ENCODE measurements around the gene MAD1L1.
"Not testable (repeated sequence)": the region's sequence is repeated elsewhere in the genome, so short reads cannot be mapped to it uniquely, and the experiment has no call there.

Gene MAD1L1

GRCh38 chr7:2070151-2070763 is 162.5 kb downstream of the MAD1L1 start:
- DNase-seq (ENCODE audit: low read depth in 1 of 2, low spot score in 1 of 2) = no peak

GRCh38 chr7:2069472-2069860 is 163.3 kb downstream of the MAD1L1 start:
- no peak for DNase-seq (ENCODE audit: low read depth in 1 of 2, low spot score in 1 of 2)

- DNase-seq (ENCODE audit: low read depth in 1 of 2, low spot score in 1 of 2) = no peak
These were observed 163.9 kb downstream of the MAD1L1 start for GRCh38 chr7:2068693-2069471.

GRCh38 chr7:2066251-2066919 is 166.4 kb downstream of the MAD1L1 start:
- peak in 1 of 2 donors; percentile 11 for DNase-seq (ENCODE audit: low read depth in 1 of 2, low spot score in 1 of 2)

- DNase-seq (ENCODE audit: low read depth in 1 of 2, low spot score in 1 of 2) = no peak
These were observed 167.2 kb downstream of the MAD1L1 start for GRCh38 chr7:2065528-2065927.

GRCh38 chr7:2063563-2064260 is 169.0 kb downstream of the MAD1L1 start:
- no peak for DNase-seq (ENCODE audit: low read depth in 1 of 2, low spot score in 1 of 2)

- no peak for DNase-seq (ENCODE audit: low read depth in 1 of 2, low spot score in 1 of 2)
These were observed 170.1 kb downstream of the MAD1L1 start for GRCh38 chr7:2062648-2063047.

- no peak for DNase-seq (ENCODE audit: low read depth in 1 of 2, low spot score in 1 of 2)
These were observed 172.0 kb downstream of the MAD1L1 start for GRCh38 chr7:2060701-2061100.

GRCh38 chr7:2059964-2060700 is 172.6 kb downstream of the MAD1L1 start:
- DNase-seq (ENCODE audit: low read depth in 1 of 2, low spot score in 1 of 2) = no peak

- DNase-seq (ENCODE audit: low read depth in 1 of 2, low spot score in 1 of 2) = not testable (repeated sequence)
These were observed 174.5 kb downstream of the MAD1L1 start for GRCh38 chr7:2058246-2058645.

- no peak for DNase-seq (ENCODE audit: low read depth in 1 of 2, low spot score in 1 of 2)
These were observed 176.8 kb downstream of the MAD1L1 start for GRCh38 chr7:2055956-2056355.

- no peak for DNase-seq (ENCODE audit: low read depth in 1 of 2, low spot score in 1 of 2)
These were observed 177.8 kb downstream of the MAD1L1 start for GRCh38 chr7:2054927-2055326.

GRCh38 chr7:2053395-2053794 is 179.3 kb downstream of the MAD1L1 start:
- no peak for DNase-seq (ENCODE audit: low read depth in 1 of 2, low spot score in 1 of 2)

GRCh38 chr7:2052657-2053048 is 180.1 kb downstream of the MAD1L1 start:
- DNase-seq (ENCODE audit: low read depth in 1 of 2, low spot score in 1 of 2) = no peak

GRCh38 chr7:2051707-2052656 is 180.8 kb downstream of the MAD1L1 start:
- no peak for DNase-seq (ENCODE audit: low read depth in 1 of 2, low spot score in 1 of 2)

GRCh38 chr7:2050511-2050866 is 182.3 kb downstream of the MAD1L1 start:
- DNase-seq (ENCODE audit: low read depth in 1 of 2, low spot score in 1 of 2) = no peak

GRCh38 chr7:2049782-2050510 is 182.8 kb downstream of the MAD1L1 start:
- no peak for DNase-seq (ENCODE audit: low read depth in 1 of 2, low spot score in 1 of 2)

- DNase-seq (ENCODE audit: low read depth in 1 of 2, low spot score in 1 of 2) = no peak
These were observed 183.5 kb downstream of the MAD1L1 start for GRCh38 chr7:2049111-2049781.

- no peak for DNase-seq (ENCODE audit: low read depth in 1 of 2, low spot score in 1 of 2)
These were observed 184.2 kb downstream of the MAD1L1 start for GRCh38 chr7:2048531-2048930.

Measured in stimulated activated CD4-positive, alpha-beta T cell treated with anti-CD3 and anti-CD28 coated beads, Interleukin-15, amount 100 ng/mL, for 1 hour (primary cell).